Astrocyte of the cerebellum (primary cell): Measurements from ENCODE around the gene HGFAC.

Experiments
- DNase-seq: peaks from one replicate; pipeline ENCODE4 v3.0.0-alpha.2; 2011; ENCODE audit warnings: low read depth
- H3K4me3 ChIP-seq: 2 replicates; pipeline ENCODE4 v1.5.1; 2011; ENCODE audit warnings: mild to moderate bottlenecking, low read depth, low read length, moderate library complexity
- CTCF ChIP-seq: IDR thresholded peaks from 2 replicates; pipeline ENCODE4 v1.5.1; 2012; ENCODE audit warnings: low read length, low read depth, moderate library complexity, mild to moderate bottlenecking; ENCODE audit errors: missing control alignments
- in situ Hi-C: cut with HindIII; loops from 2 replicates; pipeline ENCODE4 v1.10.0; 2017; ENCODE audit warnings: low sequenced_read_pairs

The HGFAC gene

GRCh38 chr4:3476936-3477749 is 35.4 kb downstream of the HGFAC start:
- no peak for TF ChIP-seq CTCF
- DNase-seq: no peak
- in situ Hi-C loops: no loop called here
- H3K4me3 ChIP-seq: no peak overlapping the region

GRCh38 chr4:3477750-3478430 is 36.1 kb downstream of the HGFAC start:
- no peak for TF ChIP-seq CTCF
- H3K4me3 ChIP-seq: no peak overlapping the region
- in situ Hi-C loops: no loop called here
- DNase-seq: no peak

DNA sequence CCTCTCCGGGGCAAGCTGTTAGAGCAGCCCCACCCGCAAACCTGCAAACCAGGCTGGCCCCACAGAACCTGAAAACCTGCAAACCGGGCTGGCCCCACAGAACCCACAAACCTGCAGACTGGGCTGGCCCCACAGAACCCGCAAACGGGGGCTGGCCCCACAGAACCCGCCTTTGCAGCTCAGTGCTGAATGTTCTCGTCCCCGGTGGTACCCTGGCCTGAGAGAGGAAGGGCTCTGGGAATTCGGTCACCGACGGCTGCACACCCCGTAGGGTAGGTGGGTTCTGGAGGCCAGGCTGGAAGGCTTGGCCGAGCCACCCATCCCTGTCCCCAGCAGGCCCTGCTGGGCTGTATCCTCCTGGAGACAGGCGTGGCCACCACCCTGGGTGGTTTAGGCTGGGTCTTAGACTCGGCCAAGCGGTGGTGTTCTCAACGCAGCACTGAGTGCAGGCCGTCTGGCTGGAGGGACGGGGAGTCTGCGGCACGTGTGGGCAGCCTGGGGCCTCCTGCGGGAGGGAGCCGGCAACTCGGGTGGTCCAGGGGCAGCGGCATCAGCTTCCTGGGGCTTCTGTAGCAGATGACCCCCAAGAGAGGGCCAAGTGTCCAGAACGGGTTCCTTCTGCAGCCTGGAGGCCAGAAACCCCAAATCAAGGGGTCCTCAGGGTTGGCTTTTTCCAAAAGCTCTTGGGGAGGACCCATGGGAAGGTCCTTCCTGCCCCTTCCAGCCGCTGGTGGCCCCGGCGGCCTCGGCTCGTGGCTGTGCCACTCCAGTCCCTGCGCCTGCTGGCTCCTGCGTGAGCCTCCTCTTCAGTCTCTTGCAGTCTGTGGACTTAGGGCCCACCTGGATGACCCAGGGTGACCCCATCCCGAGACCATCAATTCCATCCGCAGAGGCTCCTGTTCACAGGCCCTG is 36.9 kb downstream of the HGFAC start:
- in situ Hi-C loops: no loop called here

GRCh38 chr4:3479358-3480101 is 37.8 kb downstream of the HGFAC start:
- DNase-seq: no peak
- in situ Hi-C loops: no loop called here
- no peak overlapping the region for H3K4me3 ChIP-seq
- no peak for TF ChIP-seq CTCF

More for the DNA sequence above, 36.9 kb downstream of the HGFAC start:
- no peak for TF ChIP-seq CTCF
- H3K4me3 ChIP-seq: no peak overlapping the region
- no peak for DNase-seq

DNA sequence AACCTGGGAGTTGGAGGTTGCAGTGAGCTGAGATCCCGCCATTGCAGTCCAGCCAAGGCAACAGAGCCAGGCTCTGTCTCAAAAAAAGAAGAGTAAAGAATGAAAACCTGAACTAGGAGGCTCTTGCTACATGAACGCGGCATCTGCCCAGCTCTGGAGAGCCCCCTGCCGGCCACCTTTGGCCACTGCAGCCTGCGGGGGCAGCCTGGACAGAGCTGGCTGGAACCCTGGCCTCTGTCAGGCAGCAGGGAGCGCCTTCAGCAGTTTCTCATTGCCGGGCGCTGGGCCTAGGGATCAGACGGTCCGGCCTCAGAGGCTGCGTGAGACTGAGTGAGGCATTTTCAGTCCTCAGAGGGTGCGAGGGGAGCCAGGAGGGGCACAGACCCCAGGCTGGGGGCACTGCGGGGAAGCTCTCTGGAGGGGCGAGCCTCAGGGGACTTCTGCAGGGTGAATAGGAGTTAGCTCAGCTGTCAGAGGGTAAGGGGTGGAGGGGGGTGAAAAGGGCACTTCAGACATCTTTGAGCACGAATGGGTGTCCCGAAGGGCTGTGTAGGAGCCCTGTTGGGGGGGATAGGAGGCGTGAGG is 38.9 kb downstream of the HGFAC start:
- no peak overlapping the region for H3K4me3 ChIP-seq
- peak; percentile 100 for TF ChIP-seq CTCF
- DNase-seq: peak; percentile 46
- in situ Hi-C loops: no loop called here
